Measurements from ENCODE around the gene CAMKK2. TPM values are rescaled to one million over a fixed set of nuclear protein-coding genes. Genes with fewer than 3 reads are reported as not detected.
A peak's percentile ranks its signal among the peaks of the same experiment; 100 is the strongest.

The CAMKK2 gene
- total and polyA plus RNA-seq, 4 donors = 20.7 to 47.6 (median 31.3) TPM

- no peaks in the 10 kb centered on the region for H3K27me3 ChIP-seq (ENCODE audit: control insufficient read depth in 1 of 2, insufficient read depth in 2 of 2, low read length in 1 of 2)
- ATAC-seq (ENCODE audit: low FRiP score) (peak; percentile 26), DNase-seq (peak in 1 of 2 donors; percentile 75)
- H3K27ac ChIP-seq (ENCODE audit: low read depth in 1 of 2, low read length in 2 of 2) = no peak overlapping the region
- H3K36me3 ChIP-seq (ENCODE audit: control insufficient read depth in 1 of 2, insufficient read depth in 2 of 2, low read length in 1 of 2) = no peaks in the 10 kb centered on the region
- H3K4me3 ChIP-seq (ENCODE audit: low read length in 2 of 2) = no peak overlapping the region
- H3K9me3 ChIP-seq (ENCODE audit: control insufficient read depth, low read length) = no peaks in the 10 kb centered on the region
- intact Hi-C loops (cut with DNase I) = no loop called here
- 79 to 88% methylated on average over 15 of the region's 15 CpGs for WGBS, 2 donors
- H3K4me1 ChIP-seq (ENCODE audit: control insufficient read depth in 1 of 2, insufficient read depth in 2 of 2, low read length in 2 of 2) = no peaks in the 10 kb centered on the region
Measured at GRCh38 chr12:121278169-121279070, 18.1 kb downstream of the CAMKK2 start.

GRCh38 chr12:121277374-121277759, 19.1 kb downstream of the CAMKK2 start:
- no peaks in the 10 kb centered on the region for H3K9me3 ChIP-seq (ENCODE audit: control insufficient read depth, low read length)
- ATAC-seq (ENCODE audit: low FRiP score) (no peak), DNase-seq (no peak)
- intact Hi-C loops (cut with DNase I) = no loop called here
- H3K27me3 ChIP-seq (ENCODE audit: control insufficient read depth in 1 of 2, insufficient read depth in 2 of 2, low read length in 1 of 2) = no peaks in the 10 kb centered on the region
- H3K4me3 ChIP-seq (ENCODE audit: low read length in 2 of 2) = no peak overlapping the region
- WGBS, 2 donors = 81 to 97% methylated on average over 6 of the region's 6 CpGs
- H3K36me3 ChIP-seq (ENCODE audit: control insufficient read depth in 1 of 2, insufficient read depth in 2 of 2, low read length in 1 of 2) = no peaks in the 10 kb centered on the region
- H3K27ac ChIP-seq (ENCODE audit: low read depth in 1 of 2, low read length in 2 of 2) = no peak overlapping the region
- no peaks in the 10 kb centered on the region for H3K4me1 ChIP-seq (ENCODE audit: control insufficient read depth in 1 of 2, insufficient read depth in 2 of 2, low read length in 2 of 2)

GRCh38 chr12:121274036-121274763, 22.3 kb downstream of the CAMKK2 start:
- ATAC-seq (ENCODE audit: low FRiP score) (no peak), DNase-seq (no peak)
- WGBS, 2 donors = 96% methylated on average over 35 of the region's 35 CpGs
- intact Hi-C loops (cut with DNase I) = no loop called here
- H3K4me3 ChIP-seq (ENCODE audit: low read length in 2 of 2) = no peak overlapping the region
- no peaks in the 10 kb centered on the region for H3K27me3 ChIP-seq (ENCODE audit: control insufficient read depth in 1 of 2, insufficient read depth in 2 of 2, low read length in 1 of 2)
- no peaks in the 10 kb centered on the region for H3K9me3 ChIP-seq (ENCODE audit: control insufficient read depth, low read length)
- H3K27ac ChIP-seq (ENCODE audit: low read depth in 1 of 2, low read length in 2 of 2) = no peak overlapping the region
- no peaks in the 10 kb centered on the region for H3K36me3 ChIP-seq (ENCODE audit: control insufficient read depth in 1 of 2, insufficient read depth in 2 of 2, low read length in 1 of 2)
- no peaks in the 10 kb centered on the region for H3K4me1 ChIP-seq (ENCODE audit: control insufficient read depth in 1 of 2, insufficient read depth in 2 of 2, low read length in 2 of 2)

- Histone ChIP-seq H3K4me3 (ENCODE audit: low read length in 2 of 2) (no peak overlapping the region), H3K27ac (ENCODE audit: low read depth in 1 of 2, low read length in 2 of 2) (no peak overlapping the region), H3K27me3 (ENCODE audit: control insufficient read depth in 1 of 2, insufficient read depth in 2 of 2, low read length in 1 of 2) (no peaks in the 10 kb centered on the region), H3K4me1 (ENCODE audit: control insufficient read depth in 1 of 2, insufficient read depth in 2 of 2, low read length in 2 of 2) (no peaks in the 10 kb centered on the region), H3K36me3 (ENCODE audit: control insufficient read depth in 1 of 2, insufficient read depth in 2 of 2, low read length in 1 of 2) (peaks cover 0 to 3% of the 10 kb centered on the region in 2 donors), H3K9me3 (ENCODE audit: control insufficient read depth, low read length) (no peaks in the 10 kb centered on the region)
- intact Hi-C loops (cut with DNase I) = no loop called here
- no peak for DNase-seq
- ATAC-seq (ENCODE audit: low FRiP score) = no peak
- WGBS, 2 donors = 93 to 94% methylated on average over 14 of the region's 14 CpGs
Measured at GRCh38 chr12:121273364-121273896, 23.1 kb downstream of the CAMKK2 start.

- no peaks in the 10 kb centered on the region for H3K9me3 ChIP-seq (ENCODE audit: control insufficient read depth, low read length)
- DNase-seq (no peak), ATAC-seq (ENCODE audit: low FRiP score) (no peak)
- H3K27ac ChIP-seq (ENCODE audit: low read depth in 1 of 2, low read length in 2 of 2) = no peak overlapping the region
- 97 to 100% methylated on average over 1 of the region's 1 CpG for WGBS, 2 donors
- H3K4me3 ChIP-seq (ENCODE audit: low read length in 2 of 2) = no peak overlapping the region
- intact Hi-C loops (cut with DNase I) = no loop called here
- H3K36me3 ChIP-seq (ENCODE audit: control insufficient read depth in 1 of 2, insufficient read depth in 2 of 2, low read length in 1 of 2) = peaks cover 1 to 4% of the 10 kb centered on the region in 2 donors
- H3K27me3 ChIP-seq (ENCODE audit: control insufficient read depth in 1 of 2, insufficient read depth in 2 of 2, low read length in 1 of 2) = no peaks in the 10 kb centered on the region
- H3K4me1 ChIP-seq (ENCODE audit: control insufficient read depth in 1 of 2, insufficient read depth in 2 of 2, low read length in 2 of 2) = no peaks in the 10 kb centered on the region
Measured at GRCh38 chr12:121267822-121268221, 28.7 kb downstream of the CAMKK2 start.

- intact Hi-C loops (cut with DNase I) = no loop called here
- H3K36me3 ChIP-seq (ENCODE audit: control insufficient read depth in 1 of 2, insufficient read depth in 2 of 2, low read length in 1 of 2) = peaks cover 1 to 5% of the 10 kb centered on the region in 2 donors
- 87 to 89% methylated on average over 10 of the region's 10 CpGs for WGBS, 2 donors
- no peak overlapping the region for H3K4me3 ChIP-seq (ENCODE audit: low read length in 2 of 2)
- ATAC-seq (ENCODE audit: low FRiP score) (no peak), DNase-seq (no peak)
- no peaks in the 10 kb centered on the region for H3K4me1 ChIP-seq (ENCODE audit: control insufficient read depth in 1 of 2, insufficient read depth in 2 of 2, low read length in 2 of 2)
- H3K27me3 ChIP-seq (ENCODE audit: control insufficient read depth in 1 of 2, insufficient read depth in 2 of 2, low read length in 1 of 2) = no peaks in the 10 kb centered on the region
- no peaks in the 10 kb centered on the region for H3K9me3 ChIP-seq (ENCODE audit: control insufficient read depth, low read length)
- H3K27ac ChIP-seq (ENCODE audit: low read depth in 1 of 2, low read length in 2 of 2) = no peak overlapping the region
Measured at GRCh38 chr12:121264951-121265515, 31.5 kb downstream of the CAMKK2 start.

- WGBS, 2 donors = 88 to 93% methylated on average over 8 of the region's 8 CpGs
Measured at GRCh38 chr12:121264135-121264534, 32.4 kb downstream of the CAMKK2 start.

GRCh38 chr12:121263206-121263935, 33.1 kb downstream of the CAMKK2 start:
- ATAC-seq (ENCODE audit: low FRiP score) (no peak), DNase-seq (peak in 1 of 2 donors; percentile 57)
- H3K4me1 ChIP-seq (ENCODE audit: control insufficient read depth in 1 of 2, insufficient read depth in 2 of 2, low read length in 2 of 2) = no peaks in the 10 kb centered on the region
- WGBS, 2 donors = 92 to 93% methylated on average over 10 of the region's 10 CpGs
- no peaks in the 10 kb centered on the region for H3K27me3 ChIP-seq (ENCODE audit: control insufficient read depth in 1 of 2, insufficient read depth in 2 of 2, low read length in 1 of 2)
- H3K36me3 ChIP-seq (ENCODE audit: control insufficient read depth in 1 of 2, insufficient read depth in 2 of 2, low read length in 1 of 2) = peaks cover 3 to 5% of the 10 kb centered on the region in 2 donors
- no peaks in the 10 kb centered on the region for H3K9me3 ChIP-seq (ENCODE audit: control insufficient read depth, low read length)
- H3K4me3 ChIP-seq (ENCODE audit: low read length in 2 of 2) = no peak overlapping the region
- intact Hi-C loops (cut with DNase I) = no loop called here
- no peak overlapping the region for H3K27ac ChIP-seq (ENCODE audit: low read depth in 1 of 2, low read length in 2 of 2)

More at GRCh38 chr12:121264135-121264534, 32.4 kb downstream of the CAMKK2 start:
- peaks cover 1 to 8% of the 10 kb centered on the region in 2 donors for H3K36me3 ChIP-seq (ENCODE audit: control insufficient read depth in 1 of 2, insufficient read depth in 2 of 2, low read length in 1 of 2)
- intact Hi-C loops (cut with DNase I) = no loop called here
- no peaks in the 10 kb centered on the region for H3K9me3 ChIP-seq (ENCODE audit: control insufficient read depth, low read length)
- DNase-seq (peak in 1 of 2 donors; percentile 32), ATAC-seq (ENCODE audit: low FRiP score) (no peak)
- H3K4me3 ChIP-seq (ENCODE audit: low read length in 2 of 2) = no peak overlapping the region
- H3K27me3 ChIP-seq (ENCODE audit: control insufficient read depth in 1 of 2, insufficient read depth in 2 of 2, low read length in 1 of 2) = no peaks in the 10 kb centered on the region
- H3K27ac ChIP-seq (ENCODE audit: low read depth in 1 of 2, low read length in 2 of 2) = no peak overlapping the region
- H3K4me1 ChIP-seq (ENCODE audit: control insufficient read depth in 1 of 2, insufficient read depth in 2 of 2, low read length in 2 of 2) = no peaks in the 10 kb centered on the region
